Stimulated activated naive B cell treated with anti-CD40 and anti-IgM and Interleukin-4, amounts not matched to agents 10 μg/mL and 1 μg/mL and 100 μg/mL, for 72 hours (primary cell): ENCODE results near the gene RPRD2.

Source experiments
- ATAC-seq, 2 donors: fragments of 150-1000 bp; cut with Tn5 transposase; replicated peaks; 2 replicates each; pipeline ENCODE4 v1.10.0; 2021; ENCODE audit warnings: moderate library complexity in 1 of 2
- DNase-seq: peaks from one replicate; pipeline ENCODE4 v3.0.0; 2021
- H3K27ac Mint-ChIP-seq: one replicate; pipeline ENCODE4 v1.8.0; 2022; ENCODE audit warnings: mild to moderate bottlenecking, mixed read lengths
- H3K27me3 Mint-ChIP-seq, 2 donors: one replicate each; pipeline ENCODE4 v1.8.0; 2022; ENCODE audit warnings: mixed read lengths in 2 of 2
- H3K36me3 Mint-ChIP-seq, 2 donors: one replicate each; pipeline ENCODE4 v1.8.0; 2022; ENCODE audit warnings: mixed read lengths in 2 of 2, mild to moderate bottlenecking in 1 of 2
- H3K4me1 Mint-ChIP-seq, 2 donors: one replicate each; pipeline ENCODE4 v1.8.0; 2022; ENCODE audit warnings: mixed read lengths in 2 of 2, mild to moderate bottlenecking in 1 of 2
- H3K4me3 Mint-ChIP-seq, 2 donors: one replicate each; pipeline ENCODE4 v1.8.0; 2022; ENCODE audit warnings: mild to moderate bottlenecking in 2 of 2, mixed read lengths in 2 of 2, moderate library complexity in 1 of 2
- H3K9me3 Mint-ChIP-seq, 2 donors: one replicate each; pipeline ENCODE4 v1.8.0; 2022; ENCODE audit warnings: mixed read lengths in 2 of 2, mild to moderate bottlenecking in 1 of 2

Gene RPRD2

DNA sequence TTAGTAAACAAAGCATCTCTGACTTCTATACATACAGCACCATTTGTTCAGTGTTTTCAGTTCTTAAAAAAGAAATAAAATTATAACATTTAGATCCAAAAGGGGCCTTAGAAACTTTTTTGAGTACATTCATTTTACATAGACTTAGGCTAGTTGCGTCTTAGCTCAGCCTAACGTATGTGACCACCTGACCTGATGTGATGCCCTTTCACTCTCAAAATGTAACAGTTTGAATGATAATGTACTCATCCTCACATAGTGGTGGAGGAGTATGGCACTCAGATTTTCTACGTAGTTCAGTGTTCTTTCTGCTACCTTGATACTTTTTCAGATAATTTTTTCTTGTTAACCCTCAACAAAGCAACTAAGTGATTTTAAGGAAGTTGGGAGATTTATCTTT is 43.4 kb downstream of the RPRD2 start:
- Mint-ChIP-seq H3K27ac (no peak overlapping the region), H3K9me3 (no peaks in the 10 kb centered on the region), H3K4me1 (peaks cover 26 to 54% of the 10 kb centered on the region in 2 donors), H3K27me3 (no peaks in the 10 kb centered on the region), H3K4me3 (no peak overlapping the region), H3K36me3 (peaks cover 2 to 10% of the 10 kb centered on the region in 2 donors)
- ATAC-seq (no peak), DNase-seq (no peak)

DNA sequence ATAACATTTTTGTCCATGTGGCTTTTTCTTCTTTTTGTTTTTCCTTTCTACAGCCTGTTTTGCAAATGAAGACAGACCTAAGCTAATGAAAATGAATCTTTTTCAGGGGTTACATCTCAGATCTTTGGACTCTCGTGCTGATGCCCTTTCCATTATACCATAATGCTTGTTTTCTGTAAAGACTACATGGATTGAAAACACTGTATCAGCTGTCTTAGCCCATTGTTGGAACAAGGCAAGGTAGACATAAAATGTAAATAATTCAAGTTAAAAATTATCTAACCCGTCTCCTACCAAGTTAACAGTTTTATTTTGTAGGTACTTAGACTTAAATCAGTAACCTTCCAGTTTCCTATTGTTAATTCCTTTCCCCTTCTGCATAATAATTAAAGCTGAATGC is 44.9 kb downstream of the RPRD2 start:
- Mint-ChIP-seq H3K4me1 (peaks cover 27 to 52% of the 10 kb centered on the region in 2 donors), H3K27me3 (no peaks in the 10 kb centered on the region), H3K9me3 (no peaks in the 10 kb centered on the region), H3K27ac (no peak overlapping the region), H3K36me3 (peaks cover 0 to 2% of the 10 kb centered on the region in 2 donors), H3K4me3 (no peak overlapping the region)
- ATAC-seq (no peak), DNase-seq (no peak)

DNA sequence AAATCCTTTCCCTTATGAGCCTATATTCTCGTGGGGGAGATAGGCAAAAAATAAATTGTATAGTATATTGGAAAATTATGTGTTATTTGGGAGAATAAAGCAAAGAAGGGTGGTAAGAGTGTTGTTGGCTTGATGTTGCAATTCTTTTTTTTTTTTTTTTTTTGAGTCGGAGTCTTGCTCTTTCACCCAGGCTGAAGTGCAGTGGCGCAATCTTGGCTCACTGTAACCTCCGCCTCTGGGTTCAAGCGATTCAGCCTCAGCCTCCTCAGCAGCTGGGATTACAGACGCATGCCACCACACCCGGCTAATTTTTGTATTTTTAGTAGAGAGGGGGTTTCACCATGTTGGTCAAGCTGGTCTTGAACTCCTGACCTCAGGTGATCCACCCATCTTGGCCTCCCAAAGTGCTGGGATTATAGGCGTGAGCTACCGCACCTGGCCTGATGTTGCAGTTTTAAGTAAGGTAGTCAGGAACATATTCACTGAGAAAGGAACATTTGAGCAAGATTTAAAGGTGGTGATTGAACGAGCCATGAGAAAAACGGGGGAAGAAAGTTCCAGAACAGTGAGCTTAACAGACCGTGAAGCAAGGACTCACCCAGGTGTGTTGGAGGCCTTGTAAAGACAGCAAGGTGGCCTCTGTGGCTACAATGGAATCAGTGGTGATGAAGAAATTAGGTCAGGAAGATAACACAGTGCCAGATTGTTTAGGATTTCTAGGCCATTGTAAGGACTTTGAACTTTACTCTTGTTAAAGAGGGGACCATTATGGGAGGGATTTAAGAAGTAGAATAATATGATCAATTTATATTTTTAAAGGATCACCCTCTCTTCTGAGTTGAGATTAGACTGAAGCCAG is 45.8 kb downstream of the RPRD2 start:
- peak overlapping the region; percentile 1 for H3K27ac Mint-ChIP-seq
- H3K4me1 Mint-ChIP-seq: peaks cover 29 to 46% of the 10 kb centered on the region in 2 donors
- H3K36me3 Mint-ChIP-seq: peaks cover 0 to 2% of the 10 kb centered on the region in 2 donors
- H3K27me3 Mint-ChIP-seq: no peaks in the 10 kb centered on the region
- ATAC-seq (no peak), DNase-seq (no peak)
- no peaks in the 10 kb centered on the region for H3K9me3 Mint-ChIP-seq
- H3K4me3 Mint-ChIP-seq: no peak overlapping the region

DNA sequence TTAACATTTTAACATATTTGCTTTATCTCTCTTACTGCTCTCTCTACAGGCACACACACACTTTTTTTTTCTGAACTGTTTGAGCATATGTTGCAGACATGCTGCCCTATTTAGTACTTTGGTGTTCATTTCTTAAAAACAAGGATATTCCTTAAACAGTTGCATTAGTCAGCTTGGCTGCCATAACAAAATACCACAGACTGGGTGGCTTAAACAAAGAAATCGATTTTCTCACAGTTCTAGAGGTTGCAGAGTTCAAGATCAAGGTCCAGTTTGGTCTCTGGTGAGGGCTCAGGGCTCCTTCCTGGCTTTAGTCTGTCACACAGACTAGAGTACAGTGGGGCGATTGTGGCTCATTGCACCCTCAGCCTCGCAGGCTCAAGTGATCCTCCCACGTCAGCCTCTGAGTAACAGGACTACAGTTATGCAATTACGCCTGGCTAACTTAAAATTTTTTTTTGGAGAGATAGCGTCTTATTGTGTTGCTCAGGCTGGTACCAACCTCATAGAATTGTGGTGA is 46.7 kb downstream of the RPRD2 start:
- H3K4me1 Mint-ChIP-seq: peaks cover 29 to 39% of the 10 kb centered on the region in 2 donors
- ATAC-seq (no peak), DNase-seq (no peak)
- no peak overlapping the region for H3K27ac Mint-ChIP-seq
- no peak overlapping the region for H3K4me3 Mint-ChIP-seq
- peaks cover 0 to 2% of the 10 kb centered on the region in 2 donors for H3K36me3 Mint-ChIP-seq
- H3K27me3 Mint-ChIP-seq: no peaks in the 10 kb centered on the region
- H3K9me3 Mint-ChIP-seq: no peaks in the 10 kb centered on the region

DNA sequence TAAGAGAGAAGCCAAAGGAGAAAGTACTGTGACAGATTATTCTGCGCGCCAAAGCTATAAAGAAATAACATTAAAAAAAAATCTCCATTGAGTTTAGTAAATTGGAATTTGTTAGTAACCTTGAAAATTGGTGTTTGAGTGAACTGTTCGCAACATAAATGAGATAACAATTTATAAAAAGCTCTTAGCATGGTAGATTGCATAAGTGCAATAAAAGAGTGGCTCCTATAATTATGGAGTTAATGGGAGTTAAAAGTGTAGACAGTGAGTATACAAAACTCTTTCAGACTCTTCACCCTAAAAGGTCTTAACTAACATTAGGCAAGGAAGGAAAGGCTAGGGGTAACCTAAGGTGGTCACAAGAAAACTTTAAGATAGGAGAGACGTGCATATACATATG is 50.6 kb downstream of the RPRD2 start:
- peaks cover 5 to 17% of the 10 kb centered on the region in 2 donors for H3K36me3 Mint-ChIP-seq
- ATAC-seq (no peak), DNase-seq (no peak)
- no peaks in the 10 kb centered on the region for H3K27me3 Mint-ChIP-seq
- no peak overlapping the region for H3K27ac Mint-ChIP-seq
- peaks cover 17 to 18% of the 10 kb centered on the region in 2 donors for H3K4me1 Mint-ChIP-seq
- no peaks in the 10 kb centered on the region for H3K9me3 Mint-ChIP-seq
- H3K4me3 Mint-ChIP-seq: no peak overlapping the region

DNA sequence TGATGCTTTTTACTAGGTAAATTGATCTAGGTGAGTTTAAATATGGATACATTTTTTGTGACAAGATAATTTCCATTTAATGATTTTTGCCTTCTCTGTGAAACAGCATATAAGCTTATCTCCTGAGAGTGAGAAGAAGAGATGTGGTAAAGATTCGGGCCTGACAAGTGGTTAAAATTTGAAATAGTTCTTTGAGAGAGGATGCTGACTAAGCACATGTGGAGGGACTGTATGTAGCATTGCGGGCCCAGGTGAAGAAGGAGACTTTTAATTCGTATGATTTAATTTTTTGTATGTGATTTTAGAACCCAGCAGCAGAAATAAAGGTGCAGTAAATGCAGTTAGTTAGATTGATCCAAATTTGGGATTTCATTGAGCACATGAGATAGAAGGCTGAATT is 51.9 kb downstream of the RPRD2 start:
- Mint-ChIP-seq H3K27me3 (no peaks in the 10 kb centered on the region), H3K27ac (peak overlapping the region; percentile 56), H3K4me1 (peaks cover 8 to 11% of the 10 kb centered on the region in 2 donors), H3K36me3 (peaks cover 6 to 20% of the 10 kb centered on the region in 2 donors), H3K9me3 (no peaks in the 10 kb centered on the region), H3K4me3 (no peak overlapping the region)
- DNase-seq (no peak), ATAC-seq (no peak)

DNA sequence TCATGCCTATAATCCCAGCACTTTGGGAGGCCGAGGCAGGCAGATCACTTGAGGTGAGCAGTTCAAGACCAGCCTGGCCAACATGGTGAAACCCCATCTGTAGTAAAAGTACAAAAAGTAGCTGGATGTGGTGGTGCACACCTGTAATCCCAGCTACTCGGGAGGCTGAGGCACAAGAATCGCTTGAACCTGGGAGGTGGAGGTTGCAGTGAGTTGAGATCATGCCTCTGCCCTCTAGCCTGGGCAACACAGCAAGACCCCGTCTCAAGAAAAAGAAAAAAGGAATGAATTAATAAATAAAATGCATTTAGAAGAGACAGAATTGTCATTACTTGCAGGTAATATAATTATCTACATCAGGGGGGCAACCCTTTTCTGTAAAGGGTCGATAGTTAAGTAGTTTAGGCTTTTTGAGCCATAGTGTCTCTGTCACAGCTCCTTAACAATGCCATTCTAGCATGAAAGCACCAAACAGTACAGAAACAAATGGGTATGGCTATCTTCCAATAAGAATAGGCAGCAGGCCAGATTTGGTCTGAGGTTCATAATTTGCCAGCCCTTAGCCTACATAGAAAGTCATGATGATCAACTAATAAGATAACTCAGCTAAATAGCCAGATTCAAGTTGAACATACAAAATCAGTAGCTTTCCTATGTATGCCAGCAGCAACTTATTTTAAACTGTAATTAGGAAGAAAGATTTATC is 56.8 kb downstream of the RPRD2 start:
- Mint-ChIP-seq H3K27ac (no peak overlapping the region), H3K4me1 (peaks cover 5% of the 10 kb centered on the region in 2 donors), H3K36me3 (peaks cover 11 to 23% of the 10 kb centered on the region in 2 donors), H3K27me3 (no peaks in the 10 kb centered on the region), H3K9me3 (no peaks in the 10 kb centered on the region), H3K4me3 (no peak overlapping the region)
- no peak for ATAC-seq
- no peak for DNase-seq

DNA sequence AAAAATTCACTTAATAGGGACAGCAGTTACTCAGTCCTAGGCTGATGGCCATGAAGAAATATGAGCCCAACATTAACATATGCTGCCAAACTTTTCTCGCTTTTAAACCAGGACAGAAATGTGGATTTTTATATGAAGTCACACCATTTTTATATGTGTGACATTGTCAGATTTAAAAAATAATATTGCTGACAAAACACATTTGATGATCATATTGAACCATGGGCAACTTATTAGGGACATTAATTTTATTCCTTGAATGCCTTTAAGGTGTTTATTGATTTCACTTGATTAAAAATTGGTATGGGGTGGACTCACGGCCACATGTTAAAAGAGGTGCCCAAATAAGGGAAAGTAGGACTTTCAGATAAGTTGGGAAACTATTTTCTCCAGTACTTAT is 58.6 kb downstream of the RPRD2 start:
- no peaks in the 10 kb centered on the region for H3K9me3 Mint-ChIP-seq
- H3K27me3 Mint-ChIP-seq: no peaks in the 10 kb centered on the region
- no peak for ATAC-seq

DNA sequence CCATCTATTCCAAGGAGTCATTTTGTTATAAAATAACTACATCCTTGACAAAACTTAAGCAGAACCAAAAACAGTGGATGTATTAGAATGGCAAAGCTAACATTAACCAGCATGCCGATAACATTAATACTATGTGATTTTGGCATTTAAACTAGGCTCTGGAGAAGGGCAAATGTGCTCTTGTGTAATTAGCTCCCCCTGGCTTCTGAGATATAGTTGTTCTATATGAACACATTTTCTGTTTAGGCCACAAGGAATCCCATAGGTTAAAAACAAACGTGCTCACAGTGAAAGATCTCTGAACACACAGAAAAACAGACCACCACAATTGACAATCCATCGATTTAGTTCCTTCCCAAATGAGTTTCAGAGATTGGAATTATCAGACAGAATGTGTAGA is 65.9 kb downstream of the RPRD2 start:
- H3K9me3 Mint-ChIP-seq: no peaks in the 10 kb centered on the region
- peaks cover 0 to 6% of the 10 kb centered on the region in 2 donors for H3K4me1 Mint-ChIP-seq
- no peak overlapping the region for H3K4me3 Mint-ChIP-seq
- H3K27ac Mint-ChIP-seq: peak overlapping the region; percentile 0
- ATAC-seq (no peak), DNase-seq (no peak)
- H3K27me3 Mint-ChIP-seq: no peaks in the 10 kb centered on the region
- peaks cover 14 to 18% of the 10 kb centered on the region in 2 donors for H3K36me3 Mint-ChIP-seq

More for the DNA sequence above, 58.6 kb downstream of the RPRD2 start:
- no peak for DNase-seq
- Mint-ChIP-seq H3K4me1 (peaks cover 3 to 11% of the 10 kb centered on the region in 2 donors), H3K36me3 (peaks cover 17 to 22% of the 10 kb centered on the region in 2 donors), H3K27ac (no peak overlapping the region), H3K4me3 (no peak overlapping the region)

DNA sequence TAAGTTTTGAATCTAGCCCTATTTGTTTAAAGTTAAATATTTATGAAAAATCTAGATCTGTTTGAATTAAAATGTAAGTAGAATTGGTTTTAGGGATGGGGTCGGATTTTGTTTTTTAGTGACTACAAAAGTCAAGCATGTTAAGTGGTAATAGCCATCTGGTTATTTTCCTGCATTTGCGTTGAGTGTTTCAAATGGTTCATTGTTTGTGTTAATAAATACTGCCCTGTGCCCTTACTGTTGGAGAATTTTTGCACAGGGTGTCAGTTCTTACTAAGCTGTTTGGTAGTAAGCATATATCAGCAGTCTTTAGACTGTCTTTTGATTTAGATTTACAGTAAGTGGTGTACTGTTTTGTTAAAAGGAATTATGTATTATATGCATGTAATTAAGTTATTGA is 77.2 kb downstream of the RPRD2 start:
- Mint-ChIP-seq H3K27me3 (no peaks in the 10 kb centered on the region), H3K4me1 (no peaks in the 10 kb centered on the region), H3K36me3 (peaks cover 20 to 28% of the 10 kb centered on the region in 2 donors), H3K9me3 (no peaks in the 10 kb centered on the region), H3K4me3 (no peak overlapping the region), H3K27ac (no peak overlapping the region)
- no peak for DNase-seq
- ATAC-seq: no peak

DNA sequence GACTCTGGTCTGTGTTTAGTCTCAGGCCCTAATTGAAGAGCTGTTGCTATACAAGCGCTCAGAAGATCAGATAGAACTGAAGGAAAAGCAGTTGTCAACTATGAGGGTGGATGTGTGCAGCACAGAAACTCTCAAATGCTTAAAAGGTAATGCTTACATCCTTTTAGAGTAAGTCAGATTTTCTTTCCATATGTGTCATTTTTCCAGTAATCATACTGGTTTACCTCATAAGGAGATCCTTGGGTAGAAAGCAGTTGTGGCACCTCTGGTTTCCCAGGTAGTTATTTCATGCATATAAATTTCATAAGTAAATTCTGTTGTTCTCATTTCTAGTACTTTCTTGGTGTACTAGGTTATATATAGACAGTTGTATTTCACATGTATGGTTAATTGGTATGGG is 80.3 kb downstream of the RPRD2 start:
- Mint-ChIP-seq H3K4me1 (no peaks in the 10 kb centered on the region), H3K36me3 (peaks cover 22 to 36% of the 10 kb centered on the region in 2 donors), H3K4me3 (no peak overlapping the region), H3K9me3 (no peaks in the 10 kb centered on the region), H3K27me3 (no peaks in the 10 kb centered on the region), H3K27ac (no peak overlapping the region)
- no peak for DNase-seq
- ATAC-seq: no peak

DNA sequence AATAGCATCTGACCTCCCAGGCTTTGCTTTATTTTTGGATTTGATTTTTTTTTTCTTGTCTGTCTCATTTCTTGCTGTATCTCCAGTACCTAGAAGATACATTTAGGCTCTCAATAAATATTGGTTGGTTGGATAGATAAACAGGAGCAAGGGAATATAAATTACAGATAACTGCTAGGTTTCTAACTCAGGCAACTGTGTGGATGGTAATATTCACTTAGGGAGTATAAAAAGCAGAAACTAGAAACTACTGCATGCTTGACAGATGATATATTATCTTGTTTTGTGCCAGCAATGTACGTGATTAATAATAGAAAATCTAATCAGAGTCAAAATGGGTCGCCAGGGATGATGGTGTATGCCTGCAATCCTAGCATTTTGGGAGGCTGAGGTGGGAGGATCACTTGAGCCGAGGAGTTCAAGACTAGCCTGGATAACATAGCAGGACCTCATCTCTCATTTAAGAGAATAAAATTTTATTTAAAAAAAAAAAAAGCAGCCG is 92.2 kb downstream of the RPRD2 start:
- peaks cover 0 to 4% of the 10 kb centered on the region in 2 donors for H3K4me1 Mint-ChIP-seq
- H3K9me3 Mint-ChIP-seq: no peaks in the 10 kb centered on the region
- no peaks in the 10 kb centered on the region for H3K27me3 Mint-ChIP-seq
- DNase-seq: no peak
- no peak overlapping the region for H3K27ac Mint-ChIP-seq
- H3K36me3 Mint-ChIP-seq: peaks cover 15 to 22% of the 10 kb centered on the region in 2 donors
- no peak for ATAC-seq
- H3K4me3 Mint-ChIP-seq: no peak overlapping the region

DNA sequence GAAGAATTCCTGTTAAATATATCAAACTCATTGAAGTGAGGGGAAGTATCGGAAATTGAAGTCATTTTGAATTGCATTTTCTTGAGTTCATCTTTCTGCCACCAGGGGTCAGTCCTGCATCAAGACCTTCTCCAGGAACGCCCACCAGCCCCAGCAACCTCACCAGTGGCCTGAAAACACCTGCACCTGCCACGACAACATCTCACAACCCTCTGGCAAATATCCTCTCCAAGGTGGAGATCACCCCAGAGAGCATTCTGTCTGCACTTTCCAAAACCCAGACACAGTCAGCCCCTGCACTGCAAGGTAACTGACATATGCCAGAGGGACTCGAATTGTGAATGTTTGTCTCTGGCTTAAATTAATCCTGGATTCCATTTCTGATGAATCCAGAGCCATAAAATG is 100.5 kb downstream of the RPRD2 start:
- Mint-ChIP-seq H3K4me3 (no peak overlapping the region), H3K27me3 (no peaks in the 10 kb centered on the region), H3K9me3 (no peaks in the 10 kb centered on the region), H3K36me3 (peaks cover 9 to 17% of the 10 kb centered on the region in 2 donors), H3K27ac (peak overlapping the region; percentile 32), H3K4me1 (peaks cover 4 to 8% of the 10 kb centered on the region in 2 donors)
- peak; percentile 54 for DNase-seq
- peak; percentile 78 to 83 for ATAC-seq

DNA sequence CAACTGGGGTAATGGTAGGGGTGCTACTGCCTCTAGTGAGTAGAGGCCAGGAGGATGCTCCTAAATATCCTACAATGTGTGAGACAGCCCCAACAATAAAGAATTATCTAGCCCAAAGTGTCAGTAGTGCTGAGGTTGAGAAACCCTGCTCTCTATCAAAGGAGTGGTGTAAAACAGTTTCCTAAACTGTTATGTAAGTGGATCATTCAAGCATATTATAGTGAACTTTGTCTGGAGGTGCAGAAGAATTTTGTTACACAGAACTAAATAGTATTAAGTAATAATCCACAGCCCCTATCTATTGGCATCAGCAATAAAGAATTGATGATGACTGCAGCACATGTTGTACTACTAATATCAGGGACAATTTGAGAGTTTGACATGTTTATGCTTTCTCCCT is 103.0 kb downstream of the RPRD2 start:
- no peak overlapping the region for H3K4me3 Mint-ChIP-seq
- H3K36me3 Mint-ChIP-seq: peaks cover 27 to 31% of the 10 kb centered on the region in 2 donors
- peaks cover 4 to 8% of the 10 kb centered on the region in 2 donors for H3K4me1 Mint-ChIP-seq
- DNase-seq: no peak
- H3K9me3 Mint-ChIP-seq: no peaks in the 10 kb centered on the region
- no peaks in the 10 kb centered on the region for H3K27me3 Mint-ChIP-seq
- ATAC-seq: no peak
- H3K27ac Mint-ChIP-seq: peak overlapping the region; percentile 62
